ENCODE measurements around the gene DDX1.

Gene DDX1

GRCh38 chr2:15543541-15543940, 48.1 kb upstream of the DDX1 start:
- Histone ChIP-seq H3K4me3 (ENCODE audit: low read length, poor library complexity, severe bottlenecking) (no peak overlapping the region), H4K20me1 (ENCODE audit: insufficient read depth, low read length, poor library complexity, severe bottlenecking) (peaks cover 16% of the 10 kb centered on the region), H3K27me3 (ENCODE audit: insufficient read depth, low read length, poor library complexity, severe bottlenecking) (no peaks in the 10 kb centered on the region), H3K9me2 (replicated peaks; ENCODE audit: low read depth, low read length) (no peaks in the 10 kb centered on the region), H3K4me2 (ENCODE audit: low read depth, low read length, poor library complexity, severe bottlenecking) (no peak overlapping the region), H2AFZ (ENCODE audit: low read length) (no peak overlapping the region), H3K9me3 (ENCODE audit: insufficient read depth, low read depth, low read length) (no peaks in the 10 kb centered on the region), H3F3A (ENCODE audit: low read depth) (no peaks in the 10 kb centered on the region; the same call in 1 of the 2 replicates), H3K4me1 (ENCODE audit: insufficient read depth, low read length, poor library complexity, severe bottlenecking) (no peaks in the 10 kb centered on the region), H3K9ac (ENCODE audit: low read depth, low read length, poor library complexity, severe bottlenecking) (no peak overlapping the region), H3K79me2 (ENCODE audit: insufficient read depth, low read length) (peaks cover 50% of the 10 kb centered on the region), H3K36me3 (ENCODE audit: insufficient read depth, low read length) (peaks cover 42% of the 10 kb centered on the region; the same call in 1 of the 2 replicates)
- TF ChIP-seq, protein P1, sequence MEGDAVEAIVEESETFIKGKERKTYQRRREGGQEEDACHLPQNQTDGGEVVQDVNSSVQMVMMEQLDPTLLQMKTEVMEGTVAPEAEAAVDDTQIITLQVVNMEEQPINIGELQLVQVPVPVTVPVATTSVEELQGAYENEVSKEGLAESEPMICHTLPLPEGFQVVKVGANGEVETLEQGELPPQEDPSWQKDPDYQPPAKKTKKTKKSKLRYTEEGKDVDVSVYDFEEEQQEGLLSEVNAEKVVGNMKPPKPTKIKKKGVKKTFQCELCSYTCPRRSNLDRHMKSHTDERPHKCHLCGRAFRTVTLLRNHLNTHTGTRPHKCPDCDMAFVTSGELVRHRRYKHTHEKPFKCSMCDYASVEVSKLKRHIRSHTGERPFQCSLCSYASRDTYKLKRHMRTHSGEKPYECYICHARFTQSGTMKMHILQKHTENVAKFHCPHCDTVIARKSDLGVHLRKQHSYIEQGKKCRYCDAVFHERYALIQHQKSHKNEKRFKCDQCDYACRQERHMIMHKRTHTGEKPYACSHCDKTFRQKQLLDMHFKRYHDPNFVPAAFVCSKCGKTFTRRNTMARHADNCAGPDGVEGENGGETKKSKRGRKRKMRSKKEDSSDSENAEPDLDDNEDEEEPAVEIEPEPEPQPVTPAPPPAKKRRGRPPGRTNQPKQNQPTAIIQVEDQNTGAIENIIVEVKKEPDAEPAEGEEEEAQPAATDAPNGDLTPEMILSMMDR (conservative IDR thresholded peaks at IDR 0.05; ENCODE audit: low read length), result no peak
- TF ChIP-seq EZH2phosphoT487 (IDR thresholded peaks at IDR 0.05; ENCODE audit: borderline replicate concordance), result no peak

DNA sequence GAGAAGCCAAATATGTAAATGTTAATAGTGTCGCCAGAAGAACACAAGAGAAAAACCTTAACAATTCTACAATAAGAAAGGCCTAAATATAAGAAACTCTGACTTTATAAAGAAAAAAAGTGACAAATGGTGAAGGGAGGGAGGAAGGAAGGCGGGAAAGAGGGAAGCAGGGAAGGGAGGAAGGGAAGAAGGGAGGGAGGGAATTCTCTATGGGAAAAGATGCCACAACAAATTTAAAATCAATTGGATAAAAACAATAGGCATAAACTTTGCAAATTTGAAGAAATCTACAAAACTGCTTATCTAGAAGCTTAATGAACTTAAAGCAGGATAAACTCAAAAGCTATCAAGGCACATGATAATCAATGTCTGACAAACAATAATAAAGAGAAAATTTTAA, 47.4 kb upstream of the DDX1 start:
- Histone ChIP-seq H4K20me1 (ENCODE audit: insufficient read depth, low read length, poor library complexity, severe bottlenecking) (peaks cover 19% of the 10 kb centered on the region), H3F3A (ENCODE audit: low read depth) (no peaks in the 10 kb centered on the region; the same call in 1 of the 2 replicates), H3K27me3 (ENCODE audit: insufficient read depth, low read length, poor library complexity, severe bottlenecking) (no peaks in the 10 kb centered on the region), H3K79me2 (ENCODE audit: insufficient read depth, low read length) (peaks cover 51% of the 10 kb centered on the region), H3K9ac (ENCODE audit: low read depth, low read length, poor library complexity, severe bottlenecking) (no peak overlapping the region), H3K4me2 (ENCODE audit: low read depth, low read length, poor library complexity, severe bottlenecking) (no peak overlapping the region), H2AFZ (ENCODE audit: low read length) (no peak overlapping the region), H3K9me3 (ENCODE audit: insufficient read depth, low read depth, low read length) (no peaks in the 10 kb centered on the region), H3K4me3 (ENCODE audit: low read length, poor library complexity, severe bottlenecking) (no peak overlapping the region), H3K4me1 (ENCODE audit: insufficient read depth, low read length, poor library complexity, severe bottlenecking) (no peaks in the 10 kb centered on the region), H3K36me3 (ENCODE audit: insufficient read depth, low read length) (peaks cover 42% of the 10 kb centered on the region; the same call in 1 of the 2 replicates), H3K9me2 (replicated peaks; ENCODE audit: low read depth, low read length) (no peaks in the 10 kb centered on the region)
- TF ChIP-seq, protein P1 (conservative IDR thresholded peaks at IDR 0.05; ENCODE audit: low read length), result no peak
- no peak for TF ChIP-seq EZH2phosphoT487 (IDR thresholded peaks at IDR 0.05; ENCODE audit: borderline replicate concordance)

GRCh38 chr2:15546297-15547098, 45.2 kb upstream of the DDX1 start:
- no peak for TF ChIP-seq EZH2phosphoT487 (IDR thresholded peaks at IDR 0.05; ENCODE audit: borderline replicate concordance)
- TF ChIP-seq, protein P1 (conservative IDR thresholded peaks at IDR 0.05; ENCODE audit: low read length), result peak; percentile 72
- Histone ChIP-seq H3K27me3 (ENCODE audit: insufficient read depth, low read length, poor library complexity, severe bottlenecking) (no peaks in the 10 kb centered on the region), H3K4me1 (ENCODE audit: insufficient read depth, low read length, poor library complexity, severe bottlenecking) (no peaks in the 10 kb centered on the region)

More at GRCh38 chr2:15546297-15547098, 45.2 kb upstream of the DDX1 start:
- Histone ChIP-seq H3K36me3 (ENCODE audit: insufficient read depth, low read length) (peaks cover 41% of the 10 kb centered on the region; the same call in 1 of the 2 replicates), H3K4me2 (ENCODE audit: low read depth, low read length, poor library complexity, severe bottlenecking) (no peak overlapping the region), H3K4me3 (ENCODE audit: low read length, poor library complexity, severe bottlenecking) (no peak overlapping the region), H4K20me1 (ENCODE audit: insufficient read depth, low read length, poor library complexity, severe bottlenecking) (peaks cover 19% of the 10 kb centered on the region), H3K79me2 (ENCODE audit: insufficient read depth, low read length) (peaks cover 47% of the 10 kb centered on the region), H3F3A (ENCODE audit: low read depth) (no peaks in the 10 kb centered on the region; the same call in 1 of the 2 replicates), H3K9me3 (ENCODE audit: insufficient read depth, low read depth, low read length) (no peaks in the 10 kb centered on the region), H3K9me2 (replicated peaks; ENCODE audit: low read depth, low read length) (no peaks in the 10 kb centered on the region), H3K9ac (ENCODE audit: low read depth, low read length, poor library complexity, severe bottlenecking) (no peak overlapping the region), H2AFZ (ENCODE audit: low read length) (no peak overlapping the region)

All from Loucy (cell line).